8988T (cell line): ENCODE data around the gene CHRNA5.
A peak's percentile ranks its signal among the peaks of the same experiment; 100 is the strongest.
"Not testable (repeated sequence)": the region's sequence is repeated elsewhere in the genome, so short reads cannot be mapped to it uniquely, and the experiment has no call there.

Source experiments
- DNase-seq: peaks from one replicate; pipeline ENCODE4 v3.0.0; 2011

The CHRNA5 gene

GRCh38 chr15:78565097-78565950 is at the start of gene CHRNA5:
Gene CHRNA5, plus strand, starts transcription at chr15:78565520. Its CDS starts 200 bp downstream, at chr15:78565720.
- DNase-seq: peak; percentile 52

GRCh38 chr15:78520035-78520434 is 45.3 kb upstream of the CHRNA5 start:
- not testable (repeated sequence) for DNase-seq

- DNase-seq: no peak
Observed at GRCh38 chr15:78524230-78524629, 41.1 kb upstream of the CHRNA5 start.

GRCh38 chr15:78527325-78527724 is 38.0 kb upstream of the CHRNA5 start:
- no peak for DNase-seq

GRCh38 chr15:78533331-78533730 is 32.0 kb upstream of the CHRNA5 start:
- no peak for DNase-seq

GRCh38 chr15:78536134-78536533 is 29.2 kb upstream of the CHRNA5 start:
- no peak for DNase-seq

GRCh38 chr15:78537266-78537905 is 27.9 kb upstream of the CHRNA5 start:
- DNase-seq: no peak

GRCh38 chr15:78538358-78538757 is 27.0 kb upstream of the CHRNA5 start:
- DNase-seq: no peak

- not testable (repeated sequence) for DNase-seq
Observed at GRCh38 chr15:78539464-78540140, 25.7 kb upstream of the CHRNA5 start.

GRCh38 chr15:78540141-78540870 is 25.0 kb upstream of the CHRNA5 start, which contains the start of gene PSMA4:
Gene PSMA4, plus strand, starts transcription at chr15:78540444. Its CDS starts 1,484 bp downstream, at chr15:78541928.
- DNase-seq: peak; percentile 58

GRCh38 chr15:78540871-78541743 is 24.2 kb upstream of the CHRNA5 start:
- DNase-seq: no peak

GRCh38 chr15:78541744-78542034 is 23.6 kb upstream of the CHRNA5 start:
- no peak for DNase-seq

GRCh38 chr15:78542647-78543046 is 22.7 kb upstream of the CHRNA5 start:
- no peak for DNase-seq

GRCh38 chr15:78550194-78550593 is 15.1 kb upstream of the CHRNA5 start:
- DNase-seq: no peak

- DNase-seq: no peak
Observed at GRCh38 chr15:78550815-78551214, 14.5 kb upstream of the CHRNA5 start.

- no peak for DNase-seq
Observed at GRCh38 chr15:78551902-78552301, 13.4 kb upstream of the CHRNA5 start.

GRCh38 chr15:78552597-78552996 is 12.7 kb upstream of the CHRNA5 start:
- DNase-seq: no peak

- DNase-seq: not testable (repeated sequence)
Observed at GRCh38 chr15:78560201-78560600, 5.1 kb upstream of the CHRNA5 start.

- DNase-seq: no peak
Observed at GRCh38 chr15:78561490-78561889, 3.8 kb upstream of the CHRNA5 start.

- DNase-seq: no peak
Observed at GRCh38 chr15:78563092-78563491, 2.2 kb upstream of the CHRNA5 start.

- DNase-seq: no peak
Observed at GRCh38 chr15:78564743-78565096, 600 bp upstream of the CHRNA5 start.
